NCI-H1417 treated with DMSO at 0.1 percent for 48 hours (cell line): ENCODE data around the gene KCTD19.
"Not testable (repeated sequence)": the region's sequence is repeated elsewhere in the genome, so short reads cannot be mapped to it uniquely, and the experiment has no call there.

ENCODE experiments used
- DNase-seq: peaks from one replicate; lab custom pipeline; 2025; lab: John Stamatoyannopoulos, UW

Gene KCTD19

GRCh38 chr16:67326472-67327309 lies at the start of gene KCTD19, which contains the start of gene LRRC36:
Gene KCTD19 (minus strand): TSS chr16:67326741. CDS start chr16:67326707, 34 bp downstream.
Gene LRRC36 (plus strand): TSS chr16:67326815. CDS start chr16:67326863, 48 bp downstream.
- no peak for DNase-seq

GRCh38 chr16:67376012-67376411 lies 49.5 kb upstream of the KCTD19 start:
- DNase-seq = not testable (repeated sequence)

GRCh38 chr16:67372664-67373063 lies 46.1 kb upstream of the KCTD19 start:
- DNase-seq = no peak

- DNase-seq = no peak
Measured at GRCh38 chr16:67370661-67371060, 44.1 kb upstream of the KCTD19 start.

GRCh38 chr16:67364600-67365235 lies 38.2 kb upstream of the KCTD19 start:
- DNase-seq = no peak

- DNase-seq = no peak
Measured at GRCh38 chr16:67361038-67361437, 34.5 kb upstream of the KCTD19 start.

GRCh38 chr16:67359540-67360269 lies 33.2 kb upstream of the KCTD19 start:
- not testable (repeated sequence) for DNase-seq

- no peak for DNase-seq
Measured at GRCh38 chr16:67357561-67357960, 31.0 kb upstream of the KCTD19 start.

GRCh38 chr16:67356396-67356795 lies 29.9 kb upstream of the KCTD19 start:
- DNase-seq = no peak

GRCh38 chr16:67352463-67352862 lies 25.9 kb upstream of the KCTD19 start:
- DNase-seq = not testable (repeated sequence)

- no peak for DNase-seq
Measured at GRCh38 chr16:67350324-67350723, 23.8 kb upstream of the KCTD19 start.

GRCh38 chr16:67349172-67349571 lies 22.6 kb upstream of the KCTD19 start:
- no peak for DNase-seq

GRCh38 chr16:67346341-67346740 lies 19.8 kb upstream of the KCTD19 start:
- DNase-seq = no peak

GRCh38 chr16:67345401-67345800 lies 18.9 kb upstream of the KCTD19 start:
- DNase-seq = no peak

GRCh38 chr16:67342616-67343015 lies 16.1 kb upstream of the KCTD19 start:
- DNase-seq = no peak

GRCh38 chr16:67341250-67341649 lies 14.7 kb upstream of the KCTD19 start:
- DNase-seq = no peak

GRCh38 chr16:67339453-67339852 lies 12.9 kb upstream of the KCTD19 start:
- DNase-seq = no peak

- no peak for DNase-seq
Measured at GRCh38 chr16:67336648-67337047, 10.1 kb upstream of the KCTD19 start.

GRCh38 chr16:67336116-67336515 lies 9.6 kb upstream of the KCTD19 start:
- DNase-seq = no peak

GRCh38 chr16:67333315-67333714 lies 6.8 kb upstream of the KCTD19 start:
- DNase-seq = no peak

GRCh38 chr16:67329901-67330300 lies 3.4 kb upstream of the KCTD19 start:
- DNase-seq = no peak

GRCh38 chr16:67327743-67328142 lies 1.2 kb upstream of the KCTD19 start:
- no peak for DNase-seq

GRCh38 chr16:67326115-67326471 lies 448 bp downstream of the KCTD19 start:
- no peak for DNase-seq
